Astrocyte (in vitro differentiated cells and primary cell): ENCODE results near the gene ISLR. TPM values are rescaled to one million over a fixed set of nuclear protein-coding genes. Genes with fewer than 3 reads are reported as not detected.
"Not testable (repeated sequence)": the region's sequence is repeated elsewhere in the genome, so short reads cannot be mapped to it uniquely, and the experiment has no call there.

ENCODE experiments used
- DNase-seq: peaks from one replicate; pipeline ENCODE4 v3.0.0-alpha.2; 2010; ENCODE audit warnings: low read depth
- FAIRE-seq: peaks from 2 replicates; lab custom pipeline; 2011; peaks lifted over from hg19 to GRCh38; lab: Jason Lieb, UNC
- H2AFZ ChIP-seq: 2 replicates; pipeline ENCODE4 v1.6.0; 2012; ENCODE audit warnings: low read depth, low read length, inconsistent platforms
- H3K27ac ChIP-seq: 2 replicates; pipeline ENCODE4 v1.5.1; 2011; ENCODE audit warnings: low read depth, low read length, inconsistent platforms
- H3K27me3 ChIP-seq: 2 replicates; pipeline ENCODE4 v1.6.0; 2011; ENCODE audit warnings: low read length, inconsistent platforms; ENCODE audit not compliant: insufficient read depth
- H3K36me3 ChIP-seq: 2 replicates; pipeline ENCODE4 v1.5.1; 2011; ENCODE audit warnings: low read length, inconsistent platforms; ENCODE audit not compliant: insufficient read depth
- H3K4me1 ChIP-seq: 2 replicates; pipeline ENCODE4 v1.5.1; 2011; ENCODE audit warnings: low read length, inconsistent platforms; ENCODE audit not compliant: insufficient read depth
- H3K4me2 ChIP-seq: 2 replicates; pipeline ENCODE4 v1.6.0; 2012; ENCODE audit warnings: low read length, inconsistent platforms
- H3K4me3 ChIP-seq: 2 replicates; pipeline ENCODE4 v1.5.1; 2011; ENCODE audit warnings: low read depth, mild to moderate bottlenecking, low read length, inconsistent platforms; ENCODE audit not compliant: insufficient read depth
- H3K79me2 ChIP-seq: 2 replicates; pipeline ENCODE4 v1.6.0; 2012; ENCODE audit warnings: mild to moderate bottlenecking, low read length, inconsistent platforms; ENCODE audit not compliant: insufficient read depth
- H3K9ac ChIP-seq: 2 replicates; pipeline ENCODE4 v1.6.0; 2012; ENCODE audit warnings: mild to moderate bottlenecking, low read length, inconsistent platforms
- H3K9me3 ChIP-seq: 2 replicates; pipeline ENCODE4 v1.5.1; 2012; ENCODE audit warnings: low read depth, mild to moderate bottlenecking, low read length, inconsistent platforms; ENCODE audit not compliant: insufficient read depth
- H4K20me1 ChIP-seq: 2 replicates; pipeline ENCODE4 v1.6.0; 2012; ENCODE audit warnings: low read length, inconsistent platforms; ENCODE audit not compliant: insufficient read depth
- H3K27ac Mint-ChIP-seq: one replicate; pipeline ENCODE4 v1.8.0; 2021; ENCODE audit warnings: mild to moderate bottlenecking, mixed read lengths; ENCODE audit not compliant: unreplicated experiment
- H3K27me3 Mint-ChIP-seq: one replicate; pipeline ENCODE4 v1.8.0; 2021; ENCODE audit warnings: low read depth, mixed read lengths; ENCODE audit not compliant: unreplicated experiment
- H3K36me3 Mint-ChIP-seq: one replicate; pipeline ENCODE4 v1.8.0; 2021; ENCODE audit warnings: low read depth, mixed read lengths; ENCODE audit not compliant: unreplicated experiment
- H3K4me1 Mint-ChIP-seq: one replicate; pipeline ENCODE4 v1.8.0; 2021; ENCODE audit warnings: low read depth, mixed read lengths; ENCODE audit not compliant: unreplicated experiment
- H3K4me3 Mint-ChIP-seq: one replicate; pipeline ENCODE4 v1.8.0; 2021; ENCODE audit warnings: mild to moderate bottlenecking, moderate library complexity, mixed read lengths; ENCODE audit not compliant: unreplicated experiment
- H3K9me3 Mint-ChIP-seq: one replicate; pipeline ENCODE4 v1.8.0; 2021; ENCODE audit warnings: mild to moderate bottlenecking, mixed read lengths; ENCODE audit not compliant: unreplicated experiment
- EZH2 ChIP-seq: IDR thresholded peaks from 2 replicates; pipeline ENCODE4 v1.6.1; 2012; ENCODE audit warnings: mild to moderate bottlenecking, low read length, inconsistent platforms; ENCODE audit not compliant: insufficient read depth
- total RNA-seq: library from RNA; stranded (reverse); gene quantifications from 2 replicates; pipeline ENCODE4 v1.2.1, GENCODE V29; 2021
- TF ChIP-seq, protein P1 (sequence below): IDR thresholded peaks from 2 replicates; pipeline ENCODE4 v1.5.1; 2011; ENCODE audit warnings: low read depth, mild to moderate bottlenecking, inconsistent platforms, low read length, moderate library complexity; ENCODE audit not compliant: insufficient read depth

The ISLR gene
- total RNA-seq, 1 donor from 2014 or later = 1.6 TPM

GRCh38 chr15:74159773-74160172 is 13.7 kb upstream of the ISLR start:
- Histone ChIP-seq H3K9ac (no peak overlapping the region), H4K20me1 (no peaks in the 10 kb centered on the region), H3K4me2 (no peak overlapping the region), H3K79me2 (no peaks in the 10 kb centered on the region), H3K27me3 (no peaks in the 10 kb centered on the region), H3K4me3 (no peak overlapping the region), H3K9me3 (no peaks in the 10 kb centered on the region), H3K4me1 (peaks cover 7% of the 10 kb centered on the region), H3K36me3 (no peaks in the 10 kb centered on the region), H2AFZ (no peak overlapping the region), H3K27ac (no peak overlapping the region)
- H3K4me3 Mint-ChIP-seq = no peak overlapping the region
- no peak overlapping the region for H3K27ac Mint-ChIP-seq
- FAIRE-seq (no peak), DNase-seq (no peak)
- H3K4me1 Mint-ChIP-seq = peaks cover 10% of the 10 kb centered on the region
- TF ChIP-seq, protein P1, sequence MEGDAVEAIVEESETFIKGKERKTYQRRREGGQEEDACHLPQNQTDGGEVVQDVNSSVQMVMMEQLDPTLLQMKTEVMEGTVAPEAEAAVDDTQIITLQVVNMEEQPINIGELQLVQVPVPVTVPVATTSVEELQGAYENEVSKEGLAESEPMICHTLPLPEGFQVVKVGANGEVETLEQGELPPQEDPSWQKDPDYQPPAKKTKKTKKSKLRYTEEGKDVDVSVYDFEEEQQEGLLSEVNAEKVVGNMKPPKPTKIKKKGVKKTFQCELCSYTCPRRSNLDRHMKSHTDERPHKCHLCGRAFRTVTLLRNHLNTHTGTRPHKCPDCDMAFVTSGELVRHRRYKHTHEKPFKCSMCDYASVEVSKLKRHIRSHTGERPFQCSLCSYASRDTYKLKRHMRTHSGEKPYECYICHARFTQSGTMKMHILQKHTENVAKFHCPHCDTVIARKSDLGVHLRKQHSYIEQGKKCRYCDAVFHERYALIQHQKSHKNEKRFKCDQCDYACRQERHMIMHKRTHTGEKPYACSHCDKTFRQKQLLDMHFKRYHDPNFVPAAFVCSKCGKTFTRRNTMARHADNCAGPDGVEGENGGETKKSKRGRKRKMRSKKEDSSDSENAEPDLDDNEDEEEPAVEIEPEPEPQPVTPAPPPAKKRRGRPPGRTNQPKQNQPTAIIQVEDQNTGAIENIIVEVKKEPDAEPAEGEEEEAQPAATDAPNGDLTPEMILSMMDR = no peak
- TF ChIP-seq EZH2 = no peak
- H3K36me3 Mint-ChIP-seq = no peaks in the 10 kb centered on the region
- H3K9me3 Mint-ChIP-seq = peaks cover under 1% of the 10 kb centered on the region
- peaks cover 19% of the 10 kb centered on the region for H3K27me3 Mint-ChIP-seq

DNA sequence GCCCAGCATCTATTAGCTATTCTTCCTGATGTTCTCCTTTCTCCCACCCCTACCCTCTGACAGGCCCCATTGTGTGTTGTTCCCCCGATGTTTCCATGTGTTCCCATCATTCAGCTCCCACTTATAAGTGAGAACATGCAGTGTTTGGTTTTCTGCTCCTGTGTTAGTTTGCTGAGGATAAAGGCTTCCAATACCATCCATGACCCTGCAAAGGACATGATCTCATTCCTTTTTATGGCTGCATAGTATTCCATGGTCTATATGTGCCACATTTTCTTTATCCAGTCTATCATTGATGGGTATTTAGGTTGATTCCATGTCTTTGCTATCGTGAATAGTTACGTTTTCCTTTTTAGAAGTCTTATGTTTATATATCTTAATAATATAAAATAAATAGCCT is 13.1 kb upstream of the ISLR start:
- not testable (repeated sequence) for H3K27me3 ChIP-seq, H3K27ac Mint-ChIP-seq, H3K27ac ChIP-seq, H3K9ac ChIP-seq, H3K9me3 Mint-ChIP-seq, DNase-seq, H3K4me3 Mint-ChIP-seq, H3K4me2 ChIP-seq, FAIRE-seq, H4K20me1 ChIP-seq, H3K36me3 ChIP-seq, H3K4me3 ChIP-seq, H2AFZ ChIP-seq, H3K9me3 ChIP-seq, H3K4me1 ChIP-seq, H3K36me3 Mint-ChIP-seq, H3K79me2 ChIP-seq
- peaks cover 24% of the 10 kb centered on the region for H3K27me3 Mint-ChIP-seq
- peaks cover 10% of the 10 kb centered on the region for H3K4me1 Mint-ChIP-seq

DNA sequence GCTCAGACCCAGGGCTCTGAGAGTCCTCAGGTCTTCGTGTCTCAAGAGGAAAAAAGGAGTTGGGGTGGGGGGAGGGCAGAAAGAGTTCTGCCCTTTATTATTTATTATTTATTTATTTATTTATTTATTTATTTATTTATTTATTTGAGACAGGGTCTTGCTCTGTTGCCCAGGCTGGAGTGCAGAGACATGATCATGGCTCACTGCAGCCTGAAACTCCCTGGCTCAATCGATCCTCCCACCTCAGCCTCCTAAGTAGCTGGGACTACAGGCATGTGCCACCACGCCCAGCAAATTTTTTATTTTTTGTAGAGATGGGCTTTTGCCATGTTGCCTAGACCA is 11.3 kb upstream of the ISLR start:
- H3K4me2 ChIP-seq, H3K9ac ChIP-seq, DNase-seq, H3K79me2 ChIP-seq, H3K27ac ChIP-seq, H3K36me3 Mint-ChIP-seq, H3K4me3 ChIP-seq, H3K27ac Mint-ChIP-seq, H3K4me1 Mint-ChIP-seq, H3K9me3 Mint-ChIP-seq, H3K9me3 ChIP-seq, H3K4me1 ChIP-seq, H3K36me3 ChIP-seq, H2AFZ ChIP-seq, H4K20me1 ChIP-seq, H3K4me3 Mint-ChIP-seq, FAIRE-seq, H3K27me3 ChIP-seq: not testable (repeated sequence)
- peaks cover 24% of the 10 kb centered on the region for H3K27me3 Mint-ChIP-seq

GRCh38 chr15:74165461-74165860 is 8.0 kb upstream of the ISLR start:
- Histone ChIP-seq H3K36me3 (no peaks in the 10 kb centered on the region), H3K9ac (no peak overlapping the region), H3K4me3 (no peak overlapping the region), H3K27me3 (no peaks in the 10 kb centered on the region), H4K20me1 (no peaks in the 10 kb centered on the region), H3K9me3 (no peaks in the 10 kb centered on the region), H2AFZ (no peak overlapping the region), H3K4me1 (no peaks in the 10 kb centered on the region), H3K27ac (no peak overlapping the region), H3K4me2 (no peak overlapping the region), H3K79me2 (no peaks in the 10 kb centered on the region)
- Mint-ChIP-seq H3K36me3 (no peaks in the 10 kb centered on the region), H3K9me3 (peaks cover 5% of the 10 kb centered on the region), H3K27ac (no peak overlapping the region), H3K4me3 (no peak overlapping the region), H3K4me1 (peaks cover 2% of the 10 kb centered on the region), H3K27me3 (peaks cover 49% of the 10 kb centered on the region)
- no peak for DNase-seq
- FAIRE-seq = no peak
- TF ChIP-seq EZH2 = no peak
- TF ChIP-seq, protein P1 = no peak
